ENCODE results near the gene COL27A1.

The COL27A1 gene

DNA sequence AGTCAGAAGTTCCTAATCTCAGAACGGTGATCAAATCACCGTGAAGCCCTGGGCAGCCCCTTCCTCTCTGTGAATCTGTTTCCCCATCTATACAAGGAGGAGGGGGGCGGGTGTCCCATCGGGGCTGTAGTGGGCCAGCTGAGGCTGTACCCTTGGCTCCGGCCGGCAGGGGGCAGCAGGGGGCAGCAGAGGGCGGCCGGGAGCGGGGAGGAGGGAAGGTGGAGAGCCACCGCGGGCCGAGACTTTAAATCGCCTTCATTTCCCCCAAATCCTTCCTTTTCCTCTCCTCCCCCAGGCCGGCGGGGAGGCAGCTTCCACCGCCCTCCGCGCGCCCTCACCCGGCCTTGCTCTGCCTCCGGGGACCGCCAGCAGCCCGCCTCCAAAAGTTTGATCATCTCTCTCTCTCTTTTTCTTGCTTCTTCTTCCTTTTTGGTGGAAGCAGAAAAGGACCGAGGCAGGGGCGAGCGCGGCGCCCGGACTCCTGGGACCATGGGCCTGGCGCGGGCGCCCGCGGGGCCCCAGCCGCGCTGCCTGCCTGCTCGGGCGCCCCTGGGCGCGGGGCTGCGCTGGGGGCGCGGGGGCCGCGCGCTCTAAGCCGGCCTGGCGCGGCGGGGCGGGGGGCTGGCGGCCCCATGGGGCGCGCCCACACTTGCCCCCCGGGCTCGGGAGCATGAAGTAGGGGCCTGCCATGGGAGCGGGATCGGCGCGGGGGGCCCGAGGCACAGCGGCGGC, at the start of gene COL27A1:
TSS of gene COL27A1 (plus strand) at position 275 of the 732 bp plus-strand sequence. CDS start at position 689, 414 bp downstream.
- DNase-seq = no peak

DNA sequence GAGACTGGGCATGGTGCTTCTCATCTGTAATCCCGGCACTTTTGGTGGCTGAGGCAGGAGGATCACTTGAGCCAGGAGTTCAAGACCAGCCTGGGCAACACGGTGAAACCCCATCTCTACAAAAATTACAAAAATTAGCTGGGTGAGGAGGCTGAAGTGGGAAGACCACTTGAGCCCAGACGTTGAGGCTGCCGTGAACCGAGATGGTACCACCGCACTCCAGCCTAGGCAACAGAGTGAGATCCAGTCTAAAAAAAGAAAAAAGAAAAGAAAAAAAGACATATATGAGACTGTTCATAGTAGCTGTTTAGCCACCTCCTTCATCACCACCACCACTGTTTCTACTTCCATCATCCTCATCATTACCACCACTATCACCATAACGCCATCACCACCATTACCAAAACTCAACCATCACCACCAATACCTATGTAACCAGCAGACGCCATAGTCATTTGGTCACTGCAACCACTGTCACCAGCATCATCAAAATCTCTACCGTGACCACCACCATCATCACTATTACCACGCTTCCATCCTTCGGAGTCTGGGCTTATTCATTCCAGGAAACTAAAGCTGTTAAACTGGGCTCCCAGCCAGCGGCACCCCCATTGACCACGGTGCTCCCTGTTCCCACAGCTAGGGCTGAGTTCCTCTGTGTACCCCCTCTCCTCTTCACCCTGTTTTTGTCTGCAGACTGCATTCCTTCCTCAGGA, 47.9 kb upstream of the COL27A1 start:
- DNase-seq = no peak

DNA sequence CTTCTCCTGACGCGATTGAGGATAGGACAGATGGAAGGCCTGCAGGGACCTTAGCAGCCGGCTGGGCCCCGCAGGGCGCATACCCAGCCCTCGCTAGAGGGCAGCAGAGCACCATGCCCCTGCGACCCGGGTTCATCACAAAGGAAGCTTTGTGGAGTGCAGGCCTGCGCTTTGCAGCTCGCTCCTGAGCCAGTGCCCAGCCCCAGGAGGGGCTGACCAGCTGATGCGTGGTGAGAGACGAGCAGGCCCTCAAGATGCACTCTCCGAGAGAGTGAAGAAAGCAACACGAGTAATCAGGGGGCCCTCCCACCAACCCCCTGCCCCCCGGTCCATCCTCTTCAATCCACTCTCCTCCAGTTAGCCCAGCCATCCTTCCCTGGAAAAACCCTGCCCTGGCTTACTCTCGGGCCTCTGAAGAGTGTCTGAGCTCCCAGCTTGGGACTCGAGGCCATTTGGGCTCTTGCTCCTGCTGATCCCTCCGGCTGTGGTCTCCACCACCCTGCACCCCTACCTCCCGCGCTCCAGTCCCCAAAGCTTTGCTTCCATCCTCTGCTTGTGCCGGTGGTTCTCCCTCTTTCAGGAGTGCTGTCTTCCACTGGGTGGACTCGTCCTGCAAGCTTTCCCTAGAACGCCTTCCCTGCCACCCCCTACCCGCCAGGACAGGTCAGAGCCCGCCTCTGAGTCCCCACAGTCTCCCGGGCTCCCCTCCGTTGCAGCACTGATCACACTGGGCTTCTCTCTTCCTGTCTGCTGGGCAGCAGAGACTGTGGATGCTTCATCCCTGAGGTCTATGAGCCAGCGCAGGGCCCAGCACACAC, 47.1 kb upstream of the COL27A1 start:
- no peak for DNase-seq

GRCh38 chr9:114109124-114109523, 46.2 kb upstream of the COL27A1 start:
- DNase-seq = no peak

GRCh38 chr9:114110180-114110579, 45.2 kb upstream of the COL27A1 start:
- DNase-seq = no peak

DNA sequence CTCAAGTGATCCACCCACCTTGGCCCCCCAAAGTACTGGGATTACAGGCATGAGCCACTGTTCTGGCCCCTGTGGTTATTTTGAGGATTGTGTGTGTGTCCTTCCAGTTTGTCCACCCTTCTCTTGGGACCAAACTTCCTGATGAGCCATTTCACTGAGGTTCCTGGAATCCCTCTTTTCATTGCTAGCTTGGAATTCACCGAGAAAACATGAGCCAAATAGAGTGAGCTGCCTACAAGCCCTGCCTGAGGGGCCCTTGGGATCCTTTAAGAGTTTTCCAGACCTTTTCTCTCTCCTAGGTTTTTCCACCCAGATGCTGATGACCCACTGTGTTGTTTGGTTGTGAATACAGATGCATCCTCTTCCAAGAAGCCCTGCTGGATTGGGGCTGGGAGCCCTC, 43.0 kb upstream of the COL27A1 start:
- no peak for DNase-seq

DNA sequence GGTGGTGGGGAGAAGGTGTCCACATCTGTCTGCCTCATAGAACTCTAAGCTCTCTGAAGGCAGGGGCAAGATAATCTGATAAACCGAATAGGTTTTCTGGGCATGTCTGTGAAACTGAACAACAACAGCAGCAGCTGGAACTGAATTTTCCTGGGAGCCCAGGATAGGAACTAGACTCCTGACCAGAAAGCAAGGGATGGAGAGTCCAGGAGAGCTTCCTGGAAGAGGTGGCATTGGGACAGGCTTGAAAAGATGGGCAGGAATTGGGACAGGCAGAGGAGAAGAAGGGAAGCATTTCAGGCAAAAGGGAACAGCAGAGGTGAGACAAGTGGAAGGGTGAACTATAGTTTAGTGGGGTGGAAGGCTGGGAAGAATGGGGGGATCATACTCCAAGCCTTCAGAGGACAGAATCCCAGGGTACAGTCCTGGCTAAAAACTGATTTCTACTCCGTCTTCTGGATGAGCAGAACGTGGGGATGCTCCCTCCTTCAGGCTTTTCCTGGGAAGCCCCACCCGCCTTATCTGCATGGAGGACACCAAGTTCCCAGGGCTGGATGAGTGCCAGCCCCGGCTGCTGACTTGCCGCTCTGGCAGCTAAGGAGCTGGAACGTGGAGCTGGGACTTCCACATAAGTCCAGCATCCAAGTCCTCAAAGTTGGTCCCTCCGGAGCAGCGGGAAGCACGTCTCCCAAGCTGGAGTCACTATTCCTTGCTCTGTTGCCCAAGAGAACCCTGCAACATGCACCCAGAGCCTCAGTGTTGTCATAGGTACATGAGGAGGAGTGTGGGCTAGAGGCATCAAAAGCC, 42.4 kb upstream of the COL27A1 start:
- DNase-seq = no peak

DNA sequence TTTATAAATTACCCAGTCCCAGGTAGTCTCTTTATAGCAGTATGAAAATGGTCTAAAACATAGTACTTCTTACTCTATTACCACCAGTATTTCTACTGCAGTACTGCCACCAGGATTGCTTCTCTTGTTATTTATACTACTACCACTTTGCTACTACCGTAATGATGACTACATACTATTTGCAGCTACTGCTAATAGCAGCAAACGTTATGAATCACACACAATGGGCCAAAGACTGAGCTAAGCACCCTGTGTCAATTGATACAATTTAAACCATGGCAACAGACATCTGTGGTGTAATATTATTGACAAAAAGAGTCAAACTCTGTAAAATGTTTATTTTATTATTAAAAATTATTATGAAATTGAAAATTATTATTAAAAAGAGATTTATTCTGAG, 41.0 kb upstream of the COL27A1 start:
- no peak for DNase-seq

DNA sequence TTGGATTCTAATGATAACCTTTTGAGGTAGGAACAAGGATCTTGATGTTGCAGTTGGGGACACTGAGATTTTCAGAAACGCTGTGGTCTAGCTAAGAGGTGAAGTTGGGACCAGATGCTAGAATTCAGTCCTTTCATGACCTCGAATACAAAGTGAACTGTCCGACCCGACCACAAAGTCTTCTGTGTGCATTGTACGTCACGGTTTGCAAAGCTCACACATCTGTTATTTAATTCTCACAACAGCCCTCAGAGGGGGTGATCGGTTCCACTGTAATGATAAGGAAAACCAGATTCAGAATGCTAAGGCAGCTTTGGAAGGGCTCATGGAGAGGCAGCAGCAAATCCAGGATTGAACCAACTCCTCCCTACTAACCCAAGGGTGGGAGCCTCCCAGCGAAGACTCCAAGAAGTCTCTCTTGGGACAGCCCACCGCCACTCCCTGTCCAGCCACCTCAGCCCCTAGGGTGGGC, 39.6 kb upstream of the COL27A1 start:
- no peak for DNase-seq

DNA sequence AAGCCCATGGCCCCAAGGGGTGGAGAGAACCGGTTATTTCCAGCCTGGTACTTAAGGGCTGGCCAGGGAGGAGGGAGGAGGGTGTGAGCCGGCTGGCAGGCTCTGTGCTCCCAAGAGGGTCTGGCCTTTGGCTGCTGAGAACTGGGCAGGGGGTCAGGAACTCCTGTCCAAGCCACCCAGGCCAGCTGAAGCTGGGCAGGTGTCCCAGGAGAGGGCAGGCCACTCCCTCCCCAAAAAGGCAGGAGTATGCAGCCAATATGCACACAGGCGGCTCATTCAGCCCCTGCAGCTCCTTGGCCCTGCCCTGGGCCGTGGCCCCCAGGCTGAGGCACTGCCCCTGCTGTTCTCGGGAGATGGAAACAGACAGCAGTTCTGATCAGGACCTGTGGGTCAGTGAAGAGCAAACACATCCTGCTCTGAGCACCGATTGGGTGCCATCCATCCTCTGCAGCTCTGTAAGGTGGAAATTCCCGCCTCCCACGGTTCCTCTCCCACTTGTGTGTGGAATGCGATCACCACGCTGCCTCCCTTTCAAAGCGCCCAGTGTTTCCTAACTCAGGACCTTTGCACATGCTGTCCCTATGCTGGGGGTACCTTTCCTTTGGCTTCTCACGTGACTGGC, 39.1 kb upstream of the COL27A1 start:
- DNase-seq = no peak

DNA sequence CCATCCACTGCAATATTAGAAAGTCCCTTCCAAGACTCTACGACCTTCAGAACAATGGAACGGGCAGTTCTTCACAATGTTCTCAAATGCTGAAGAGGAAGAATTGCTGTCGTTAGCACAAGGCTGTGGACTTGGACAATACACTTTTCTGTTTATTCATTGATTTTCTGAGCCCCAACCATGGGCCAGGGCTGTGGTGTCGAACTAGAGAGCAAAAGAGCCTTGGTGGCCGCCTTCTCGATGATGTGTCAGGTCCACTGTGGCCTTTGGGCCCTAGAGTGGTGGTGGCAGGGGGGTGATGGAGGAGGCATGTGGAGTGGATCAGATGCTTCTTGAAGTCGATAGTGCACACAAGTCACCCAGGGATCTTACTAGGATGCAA, 37.7 kb upstream of the COL27A1 start:
- DNase-seq = no peak

GRCh38 chr9:114117996-114118830, 37.1 kb upstream of the COL27A1 start:
- DNase-seq = no peak

- DNase-seq = no peak
These were observed 35.8 kb upstream of the COL27A1 start for GRCh38 chr9:114119242-114120191.

GRCh38 chr9:114120192-114121014, 34.9 kb upstream of the COL27A1 start:
- DNase-seq = no peak

GRCh38 chr9:114121227-114122135, 33.9 kb upstream of the COL27A1 start:
- no peak for DNase-seq

DNA sequence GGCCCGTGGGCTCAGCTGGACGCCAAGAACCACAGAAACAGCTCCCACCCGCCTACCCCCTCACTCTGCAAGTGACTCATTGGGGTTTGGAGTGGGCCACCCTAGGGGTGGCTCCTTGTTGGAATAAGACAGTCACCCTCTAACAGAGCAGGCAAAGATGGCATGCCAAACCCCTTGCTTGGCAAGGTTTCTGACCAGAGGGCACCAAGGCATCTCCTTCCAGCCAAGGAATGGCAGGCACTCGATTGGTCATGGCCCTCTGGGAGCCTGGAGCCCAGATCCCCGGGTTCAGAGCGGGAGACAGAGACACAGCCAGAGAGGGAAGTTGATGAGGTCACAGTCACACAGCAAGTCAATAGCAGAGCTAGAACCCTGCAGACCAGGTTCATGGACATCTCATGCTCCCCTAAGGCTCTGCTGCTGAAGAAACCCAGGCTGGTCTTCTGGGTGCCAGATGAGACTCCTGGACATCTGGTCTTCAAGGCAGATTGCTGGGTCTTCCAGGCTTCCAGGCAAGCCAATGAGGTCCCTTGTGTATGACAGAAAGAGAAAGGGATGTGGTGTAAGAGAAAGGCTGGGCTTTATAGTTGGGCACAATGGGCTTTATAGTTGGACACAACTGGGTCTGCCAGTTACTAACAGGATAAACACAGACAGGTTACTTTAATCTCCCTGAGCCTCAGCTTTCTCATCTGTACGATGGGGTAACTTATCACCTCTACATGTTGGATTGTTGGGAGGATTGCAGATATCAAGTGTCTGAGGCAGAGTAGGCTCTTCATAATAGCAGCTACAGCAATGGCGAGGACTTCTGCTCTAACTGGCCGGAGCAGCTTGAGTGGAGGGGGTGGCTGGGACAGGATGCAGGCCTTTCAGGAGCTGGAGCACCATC, 33.0 kb upstream of the COL27A1 start:
- DNase-seq = no peak

Measured in NCI-H187 (cell line).